ENCODE data around the gene DDX1.

Gene DDX1

GRCh38 chr2:15647622-15648590 lies 56.2 kb downstream of the DDX1 start:
- no peak for DNase-seq

- no peak for DNase-seq
These were observed 57.2 kb downstream of the DDX1 start for GRCh38 chr2:15648593-15649525.

- no peak for DNase-seq
These were observed 58.0 kb downstream of the DDX1 start for GRCh38 chr2:15649561-15650255.

- no peak for DNase-seq
These were observed 59.1 kb downstream of the DDX1 start for GRCh38 chr2:15650616-15651366.

GRCh38 chr2:15651367-15651727 lies 59.7 kb downstream of the DDX1 start:
- no peak for DNase-seq

DNA sequence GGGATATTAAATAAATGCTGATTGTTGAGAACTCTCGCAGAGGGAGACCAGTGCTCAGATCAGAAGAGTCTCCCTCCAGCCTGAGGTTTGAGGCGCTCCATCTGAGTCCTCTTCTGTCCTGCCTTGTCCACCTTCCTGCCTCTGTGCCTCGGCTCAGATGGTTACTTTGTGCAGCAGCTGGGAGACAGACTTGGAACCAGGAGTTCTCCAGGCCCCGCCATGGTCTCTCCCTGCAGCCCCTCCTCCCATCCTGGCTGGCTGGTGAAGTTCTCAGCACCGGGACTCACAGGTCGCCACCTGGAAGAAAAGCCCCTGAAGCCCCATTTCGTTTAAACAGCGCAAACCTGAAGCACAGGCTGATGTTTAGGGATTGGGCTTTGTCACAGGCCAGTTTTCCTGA lies 60.6 kb downstream of the DDX1 start:
- DNase-seq, result no peak

- DNase-seq, result no peak
These were observed 61.1 kb downstream of the DDX1 start for GRCh38 chr2:15652801-15653200.

- DNase-seq, result no peak
These were observed 62.4 kb downstream of the DDX1 start for GRCh38 chr2:15653806-15654726.

GRCh38 chr2:15654727-15655073 lies 63.0 kb downstream of the DDX1 start:
- DNase-seq, result no peak

- DNase-seq, result no peak
These were observed 63.6 kb downstream of the DDX1 start for GRCh38 chr2:15655123-15655887.

DNA sequence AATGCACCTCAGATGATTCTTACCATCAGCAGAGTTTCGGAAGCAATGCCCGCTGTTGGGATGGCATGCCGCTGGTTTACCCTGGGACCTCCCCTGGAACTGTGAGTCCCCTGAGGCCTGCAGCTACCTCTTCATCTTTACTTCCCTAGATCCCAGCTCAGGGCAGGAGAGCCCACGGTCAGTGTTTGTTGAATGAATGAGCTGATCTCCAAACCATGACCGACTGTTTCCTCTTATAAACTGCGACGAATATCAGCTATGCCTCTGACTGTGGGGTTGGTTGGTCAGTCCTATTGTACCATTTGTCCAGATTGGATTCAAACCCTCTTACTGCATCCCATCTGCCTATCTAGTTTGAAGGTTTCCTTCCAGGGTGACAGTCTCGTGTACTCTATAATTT lies 64.4 kb downstream of the DDX1 start:
- no peak for DNase-seq

GRCh38 chr2:15657759-15658158 lies 66.1 kb downstream of the DDX1 start:
- DNase-seq, result no peak

- DNase-seq, result no peak
These were observed 67.2 kb downstream of the DDX1 start for GRCh38 chr2:15658911-15659310.

GRCh38 chr2:15660491-15661294 lies 69.0 kb downstream of the DDX1 start:
- no peak for DNase-seq

DNA sequence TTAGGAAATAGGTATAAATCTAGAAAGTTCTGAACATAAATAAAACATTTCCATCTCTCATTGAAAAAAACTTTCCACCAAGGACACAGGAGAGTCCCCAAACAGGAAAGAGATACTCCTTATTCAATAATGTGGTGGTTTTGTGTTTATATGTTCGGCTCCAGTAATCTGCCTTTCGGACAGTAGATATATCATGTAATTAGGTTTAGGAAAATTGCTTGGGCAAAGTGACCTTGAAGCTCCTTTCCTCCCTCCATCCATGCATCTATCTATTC lies 69.6 kb downstream of the DDX1 start:
- no peak for DNase-seq

DNA sequence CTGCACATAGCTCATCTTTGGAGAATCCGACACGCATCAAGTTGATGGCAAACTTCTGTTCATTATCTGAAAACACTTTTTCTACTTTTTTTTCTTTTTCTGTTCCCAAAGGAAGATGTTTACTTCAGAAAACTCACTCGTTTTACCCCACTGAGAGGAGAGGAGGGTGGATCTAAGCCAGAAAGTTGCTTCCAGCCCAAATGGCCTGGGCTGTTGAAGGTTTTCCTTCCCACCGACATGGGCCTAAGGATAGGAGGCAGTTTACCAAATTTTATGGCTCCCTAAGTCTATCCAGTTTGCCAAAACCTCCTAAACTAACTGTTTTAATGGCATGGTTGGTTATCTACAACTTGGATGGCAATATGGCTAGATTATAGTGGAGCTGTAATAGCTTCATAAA lies 70.4 kb downstream of the DDX1 start:
- no peak for DNase-seq

DNA sequence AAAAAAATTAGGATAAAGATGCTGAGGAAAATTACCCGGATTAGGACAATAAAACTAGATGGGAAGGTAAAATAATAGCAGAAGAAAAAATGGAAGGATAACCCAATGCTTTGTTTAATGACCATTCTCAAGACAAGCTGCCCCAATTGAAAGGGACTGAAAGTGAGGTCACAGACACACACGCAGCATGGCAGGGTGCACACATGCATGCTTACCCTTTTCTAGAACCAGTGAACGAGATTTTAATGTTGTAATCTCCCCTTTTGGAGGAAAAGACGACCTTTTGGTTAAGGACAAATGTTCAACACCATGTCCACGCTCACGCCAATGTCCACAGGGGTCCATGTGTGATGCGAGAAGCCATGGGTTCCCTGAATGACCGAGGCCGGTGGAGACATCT lies 70.9 kb downstream of the DDX1 start:
- DNase-seq, result no peak

DNA sequence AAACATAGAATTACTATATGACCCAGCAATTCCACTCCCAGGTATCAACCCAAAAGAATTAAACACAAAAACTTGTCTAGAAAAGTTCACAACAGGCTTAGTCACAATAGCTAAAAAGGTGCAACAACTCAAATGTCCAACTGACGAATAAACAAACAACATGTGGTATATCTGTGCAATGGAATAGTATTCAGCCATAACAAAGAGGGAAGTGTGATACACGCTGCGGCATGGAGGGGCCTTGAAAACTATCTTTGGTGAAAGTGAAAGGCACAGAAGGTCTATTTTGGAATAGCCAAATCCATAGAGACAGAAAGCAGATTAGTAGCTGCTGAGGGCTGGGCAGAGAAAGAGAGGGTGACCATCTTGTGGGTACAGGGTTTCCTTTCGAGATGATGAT lies 72.1 kb downstream of the DDX1 start:
- DNase-seq, result no peak

GRCh38 chr2:15664273-15665066 lies 72.8 kb downstream of the DDX1 start:
- no peak for DNase-seq
